Measurements from ENCODE around the gene KNSTRN. TPM values are rescaled to one million over a fixed set of nuclear protein-coding genes. Genes with fewer than 3 reads are reported as not detected.

Gene KNSTRN
- total and polyA plus RNA-seq, 4 donors: 7.5 to 16.6 (median 14.0) TPM

GRCh38 chr15:40365624-40366456, 16.7 kb upstream of the KNSTRN start:
- no peaks in the 10 kb centered on the region for H3K9me3 ChIP-seq (ENCODE audit: control insufficient read depth in 4 of 4, insufficient read depth in 3 of 4, low read length in 3 of 4)
- peaks cover 0 to 7% (median 0%) of the 10 kb centered on the region in 3 donors for H3K27me3 ChIP-seq (ENCODE audit: control insufficient read depth in 3 of 3, insufficient read depth in 3 of 3, low read length in 2 of 3)
- 87 to 90% methylated on average over 11 of the region's 11 CpGs for WGBS, 2 donors
- no peak overlapping the region for H3K4me3 ChIP-seq
- DNase-seq (no peak), ATAC-seq (ENCODE audit: insufficient read depth, low FRiP score) (no peak)
- no peak for TF ChIP-seq CTCF (IDR thresholded peaks at IDR 0.05; ENCODE audit: control extremely low read depth, extremely low read depth)
- H3K36me3 ChIP-seq (ENCODE audit: control insufficient read depth in 4 of 4, insufficient read depth in 4 of 4, low read length in 4 of 4): no peaks in the 10 kb centered on the region
- H3K27ac ChIP-seq (ENCODE audit: low read depth in 1 of 2, low read length in 1 of 2): peak overlapping the region in 1 of 2 donors; percentile 51
- H3K4me1 ChIP-seq (ENCODE audit: control insufficient read depth in 5 of 5, insufficient read depth in 5 of 5, low read length in 5 of 5): peaks cover 0 to 13% (median 0%) of the 10 kb centered on the region in 5 donors
- no peak overlapping the region for H3K9ac ChIP-seq (ENCODE audit: insufficient read depth in 1 of 2, low read length in 2 of 2)

GRCh38 chr15:40366457-40367370, 15.8 kb upstream of the KNSTRN start:
- ATAC-seq (ENCODE audit: insufficient read depth, low FRiP score): no peak

GRCh38 chr15:40367371-40367685, 15.2 kb upstream of the KNSTRN start:
- DNase-seq: no peak
- H3K27me3 ChIP-seq (ENCODE audit: control insufficient read depth in 3 of 3, insufficient read depth in 3 of 3, low read length in 2 of 3): peaks cover 0 to 2% (median 0%) of the 10 kb centered on the region in 3 donors
- H3K4me3 ChIP-seq: no peak overlapping the region
- no peak for ATAC-seq (ENCODE audit: insufficient read depth, low FRiP score)
- peak overlapping the region in 1 of 2 donors; percentile 78 for H3K27ac ChIP-seq (ENCODE audit: low read depth in 1 of 2, low read length in 1 of 2)
- H3K4me1 ChIP-seq (ENCODE audit: control insufficient read depth in 5 of 5, insufficient read depth in 5 of 5, low read length in 5 of 5): peaks cover 0 to 13% (median 0%) of the 10 kb centered on the region in 5 donors
- H3K9me3 ChIP-seq (ENCODE audit: control insufficient read depth in 4 of 4, insufficient read depth in 3 of 4, low read length in 3 of 4): no peaks in the 10 kb centered on the region
- TF ChIP-seq CTCF (IDR thresholded peaks at IDR 0.05; ENCODE audit: control extremely low read depth, extremely low read depth): no peak
- H3K9ac ChIP-seq (ENCODE audit: insufficient read depth in 1 of 2, low read length in 2 of 2): no peak overlapping the region
- H3K36me3 ChIP-seq (ENCODE audit: control insufficient read depth in 4 of 4, insufficient read depth in 4 of 4, low read length in 4 of 4): no peaks in the 10 kb centered on the region
- 69 to 72% methylated on average over 5 of the region's 5 CpGs for WGBS, 2 donors

More at GRCh38 chr15:40366457-40367370, 15.8 kb upstream of the KNSTRN start:
- Histone ChIP-seq H3K9me3 (ENCODE audit: control insufficient read depth in 4 of 4, insufficient read depth in 3 of 4, low read length in 3 of 4) (no peaks in the 10 kb centered on the region), H3K36me3 (ENCODE audit: control insufficient read depth in 4 of 4, insufficient read depth in 4 of 4, low read length in 4 of 4) (no peaks in the 10 kb centered on the region), H3K9ac (ENCODE audit: insufficient read depth in 1 of 2, low read length in 2 of 2) (no peak overlapping the region), H3K4me1 (ENCODE audit: control insufficient read depth in 5 of 5, insufficient read depth in 5 of 5, low read length in 5 of 5) (peaks cover 0 to 13% (median 0%) of the 10 kb centered on the region in 5 donors), H3K4me3 (no peak overlapping the region), H3K27ac (ENCODE audit: low read depth in 1 of 2, low read length in 1 of 2) (peak overlapping the region in 1 of 2 donors; percentile 78), H3K27me3 (ENCODE audit: control insufficient read depth in 3 of 3, insufficient read depth in 3 of 3, low read length in 2 of 3) (peaks cover 0 to 7% (median 0%) of the 10 kb centered on the region in 3 donors)
- no peak for TF ChIP-seq CTCF (IDR thresholded peaks at IDR 0.05; ENCODE audit: control extremely low read depth, extremely low read depth)
- WGBS, 2 donors: 93 to 94% methylated on average over 14 of the region's 14 CpGs
- DNase-seq: no peak

Measured in lung (tissue), 12 donors.